Spleen (tissue), 11 donors: Measurements from ENCODE around the gene RAB40B. TPM values are rescaled to one million over a fixed set of nuclear protein-coding genes. Genes with fewer than 3 reads are reported as not detected.

Experiments used
- DNase-seq: peaks from one replicate; pipeline ENCODE4 v3.0.0-alpha.2; 2020
- H3K27ac ChIP-seq, 8 donors: fragments of 200-600 bp; sonication (generic) in 7 of 8; 1 replicate in 4 of 8; 2 replicates in 4 of 8; pipeline versions ENCODE4 v1.5.0 to v1.8.0; 2016 to 2021; ENCODE audit warnings: inconsistent platforms in 4 of 8, mild to moderate bottlenecking in 4 of 8, moderate library complexity in 1 of 8
- H3K27me3 ChIP-seq, 7 donors: fragments of 200-600 bp; sonication (generic) in 6 of 7; replicated peaks in 1 of 7; 1 replicate in 4 of 7; 2 replicates in 3 of 7; pipeline versions ENCODE4 v1.5.0 to v1.8.0; 2016 to 2021; ENCODE audit warnings: inconsistent platforms in 3 of 7, mild to moderate bottlenecking in 1 of 7
- H3K36me3 ChIP-seq, 6 donors: fragments of 200-600 bp; sonication (generic) in 5 of 6; 1 replicate in 4 of 6; 2 replicates in 2 of 6; pipeline versions ENCODE4 v1.5.0 to v1.8.0; 2016 to 2021; ENCODE audit warnings: inconsistent platforms in 2 of 6
- H3K4me1 ChIP-seq, 6 donors: fragments of 200-600 bp; sonication (generic) in 5 of 6; 1 replicate in 3 of 6; 2 replicates in 3 of 6; pipeline versions ENCODE4 v1.5.0 to v1.8.0; 2016 to 2021; ENCODE audit warnings: inconsistent platforms in 3 of 6
- H3K4me3 ChIP-seq, 8 donors: fragments of 200-600 bp; sonication (generic) in 7 of 8; 1 replicate in 4 of 8; 2 replicates in 4 of 8; pipeline versions ENCODE4 v1.5.0 to v1.8.0; 2016 to 2021; ENCODE audit warnings: inconsistent platforms in 4 of 8, mild to moderate bottlenecking in 4 of 8, moderate library complexity in 2 of 8
- H3K9me3 ChIP-seq, 8 donors: fragments of 200-600 bp; sonication (generic) in 7 of 8; 1 replicate in 4 of 8; 2 replicates in 4 of 8; pipeline versions ENCODE4 v1.5.0 to v1.8.0; 2016 to 2021; ENCODE audit warnings: inconsistent platforms in 4 of 8
- CTCF ChIP-seq, 11 experiments: fragments of 200-600 bp in 7 of 11; fragments of 450-650 bp in 4 of 11; sonication (generic) in 4 of 11; IDR thresholded peaks in 8 of 11; conservative IDR thresholded peaks in 3 of 11; 1 replicate in 7 of 11; 2 replicates in 4 of 11; pipeline versions ENCODE4 v1.4.0 to v1.8.0; 2016 to 2021; ENCODE audit warnings: antibody characterized with exemption in 11 of 11, inconsistent platforms in 4 of 11, mild to moderate bottlenecking in 1 of 11
- POLR2A ChIP-seq, 3 donors: fragments of 450-650 bp; IDR thresholded peaks; one replicate each; pipeline ENCODE4 v1.5.1; 2017; ENCODE audit warnings: antibody characterized with exemption in 3 of 3, mild to moderate bottlenecking in 1 of 3
- POLR2AphosphoS5 ChIP-seq, 3 donors: sonication (generic); formaldehyde crosslinking; IDR thresholded peaks; one replicate each; pipeline ENCODE4 v1.5.1; 2017; ENCODE audit warnings: antibody characterized with exemption in 3 of 3
- WGBS, 5 donors: extraction: QIAGEN DNeasy Blood & Tissue Kit in 3 of 5; methylation state at CpG; one replicate each; pipeline versions ENCODE4 v1.1.5 to v1.1.7; 2013 to 2018; 5-methylcytosine and 5-hydroxymethylcytosine counted together
- intact Hi-C: fragments of 100-400 bp; cut with DNase I; formaldehyde crosslinking; loops from one replicate; pipeline ENCODE4 v1.15.0; 2023; ENCODE audit warnings: low total_unique reads
- polyA plus RNA-seq, 3 donors: library from polyadenylated mRNA; stranded (reverse); fragments of 200-250 nt; gene quantifications; one replicate each; pipeline ENCODE4 v1.2.1, GENCODE V29; 2013
- total RNA-seq, 7 donors: library from RNA; depleted of rRNA in 3 of 7; stranded (reverse); fragments of >200 nt in 3 of 7; fragmentation: NEBNext Ultra II Directional in 4 of 7; extraction: Animal tissue kit (Norgen Biotek cat#: 25700) in 4 of 7; gene quantifications; one replicate each; pipeline versions ENCODE4 v1.1.0 to v1.2.1, GENCODE V29; 2016 to 2021
- donor health status: healthy with polysubstance abuse.
- donor health status: DM: no; HTN: no; CAD: no; lungs with moderate emphysema.
- donor health status: DM: no; HTN: no; CAD: no.
- donor health status: Bipolar disorder and iron deficiency.
- donor health status: healthy.
- donor health status: DM: no; HTN: no; CAD: no.
- donor health status: DM: yes; HTN: yes; CAD: no.

Gene RAB40B
- total and polyA plus RNA-seq, 10 donors = 4.1 to 13.6 (median 6.9) TPM

GRCh38 chr17:82703935-82704865 lies 5.7 kb upstream of the RAB40B start:
- Histone ChIP-seq H3K9me3 (no peaks in the 10 kb centered on the region), H3K36me3 (no peaks in the 10 kb centered on the region), H3K4me3 (no peak overlapping the region), H3K27me3 (no peaks in the 10 kb centered on the region), H3K4me1 (peaks cover 0 to 13% (median 8%) of the 10 kb centered on the region in 6 donors), H3K27ac (no peak overlapping the region)
- DNase-seq = no peak
- 75 to 86% (median 81%) methylated on average over 35 to 38 of the region's 38 CpGs for WGBS, 5 donors
- intact Hi-C loops = no loop called here
- TF ChIP-seq POLR2A (IDR thresholded peaks at IDR 0.05) (no peak), POLR2AphosphoS5 (IDR thresholded peaks at IDR 0.05) (no peak), CTCF (IDR thresholded peaks at IDR 0.05 in 8 of 11, conservative IDR thresholded peaks at IDR 0.05 in 3 of 11) (no peak)

- DNase-seq = no peak
- intact Hi-C loops = no loop called here
- H3K9me3 ChIP-seq = no peaks in the 10 kb centered on the region
- no peak overlapping the region for H3K27ac ChIP-seq
- peaks cover 0 to 17% (median 11%) of the 10 kb centered on the region in 6 donors for H3K4me1 ChIP-seq
- TF ChIP-seq POLR2A (IDR thresholded peaks at IDR 0.05) (no peak), POLR2AphosphoS5 (IDR thresholded peaks at IDR 0.05) (no peak), CTCF (IDR thresholded peaks at IDR 0.05 in 8 of 11, conservative IDR thresholded peaks at IDR 0.05 in 3 of 11) (no peak)
- peaks cover 0 to under 1% (median 0%) of the 10 kb centered on the region in 7 donors for H3K27me3 ChIP-seq
- H3K4me3 ChIP-seq = no peak overlapping the region
- WGBS, 5 donors = 78 to 88% (median 83%) methylated on average over 16 to 26 of the region's 26 CpGs
- H3K36me3 ChIP-seq = no peaks in the 10 kb centered on the region
Measured at GRCh38 chr17:82703036-82703745, 4.7 kb upstream of the RAB40B start.

GRCh38 chr17:82702231-82702927 lies 3.9 kb upstream of the RAB40B start:
- intact Hi-C loops = no loop called here
- WGBS, 5 donors = 68 to 82% (median 75%) methylated on average over 20 of the region's 20 CpGs
- H3K4me1 ChIP-seq = peaks cover 5 to 19% (median 15%) of the 10 kb centered on the region in 6 donors
- DNase-seq = no peak
- no peak overlapping the region for H3K27ac ChIP-seq
- H3K36me3 ChIP-seq = no peaks in the 10 kb centered on the region
- H3K9me3 ChIP-seq = no peaks in the 10 kb centered on the region
- TF ChIP-seq POLR2A (IDR thresholded peaks at IDR 0.05) (no peak), CTCF (IDR thresholded peaks at IDR 0.05 in 8 of 11, conservative IDR thresholded peaks at IDR 0.05 in 3 of 11) (no peak), POLR2AphosphoS5 (IDR thresholded peaks at IDR 0.05) (no peak)
- H3K27me3 ChIP-seq = peaks cover 0 to 9% (median 0%) of the 10 kb centered on the region in 7 donors
- no peak overlapping the region for H3K4me3 ChIP-seq
